Stimulated activated CD4-positive, alpha-beta T cell treated with anti-CD3 and anti-CD28 coated beads, Interleukin-15, amount 100 ng/mL, for 24 hours (primary cell): ENCODE results near the gene CPD.
"Not testable (repeated sequence)": the region's sequence is repeated elsewhere in the genome, so short reads cannot be mapped to it uniquely, and the experiment has no call there.

Experiments used
- DNase-seq: peaks from one replicate; pipeline ENCODE4 v3.0.0-alpha.2; 2020

CPD gene

DNA sequence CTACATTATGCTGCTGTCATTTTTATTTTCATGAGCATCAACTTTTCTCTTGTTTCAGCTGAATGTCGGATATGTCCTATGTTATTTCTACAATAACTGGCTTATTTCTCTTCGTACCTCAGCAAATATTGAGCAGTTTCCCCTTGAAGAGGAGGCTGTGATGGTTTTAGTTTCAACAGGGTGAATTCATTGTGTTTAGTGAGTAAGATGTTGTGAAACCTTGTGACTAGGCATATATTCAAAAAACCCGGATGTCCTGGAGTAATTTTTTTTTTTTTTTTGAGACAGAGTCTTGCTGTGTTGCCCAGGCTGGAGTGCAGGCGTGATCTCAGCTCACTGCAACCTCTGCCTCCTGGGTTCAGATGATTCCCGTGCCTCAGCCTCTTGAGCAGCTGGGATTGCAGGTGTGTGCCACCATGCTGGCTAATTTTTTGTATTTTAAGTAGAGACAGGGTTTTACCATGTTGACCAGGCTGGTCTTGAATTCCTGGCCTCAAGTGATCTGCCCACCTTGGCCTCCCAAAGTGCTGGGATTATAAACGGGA is 11.1 kb downstream of the CPD start:
- no peak for DNase-seq

DNA sequence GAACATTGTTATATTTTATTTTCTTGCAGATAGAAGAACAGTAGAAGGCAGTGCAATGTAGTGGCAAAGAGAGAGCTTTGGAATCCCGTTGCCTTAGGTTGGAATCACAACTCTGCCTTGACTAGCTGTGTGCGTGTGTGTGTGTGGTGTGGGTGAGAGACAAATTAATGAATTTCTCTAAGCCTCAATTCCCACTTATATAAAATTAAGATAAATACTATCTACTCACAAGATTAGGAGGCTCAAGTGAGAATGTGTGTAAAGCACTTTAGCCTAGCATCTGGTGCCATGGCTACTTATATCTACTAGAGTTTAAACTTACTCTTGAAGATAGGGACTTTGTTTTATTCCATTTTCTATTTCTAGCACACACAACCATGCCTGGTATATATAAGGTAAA is 12.8 kb downstream of the CPD start:
- DNase-seq: no peak

DNA sequence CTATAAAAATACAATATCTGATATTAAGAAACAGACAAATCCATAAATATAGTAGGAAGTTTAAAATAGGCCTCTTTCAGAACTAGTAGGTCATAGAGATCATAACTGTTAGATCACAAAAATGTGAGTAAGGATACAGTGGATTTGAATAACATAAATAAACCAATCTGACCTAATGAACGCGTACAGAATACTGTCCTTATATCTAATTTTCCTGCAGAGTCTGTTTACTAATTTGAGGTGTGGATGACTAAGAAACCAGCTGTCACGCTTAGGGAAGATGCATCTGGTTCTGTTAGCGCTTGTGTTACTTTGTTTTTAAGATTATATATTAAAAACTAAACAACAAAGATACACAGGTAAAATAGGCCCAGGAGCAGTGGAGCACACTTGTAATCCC is 14.8 kb downstream of the CPD start:
- DNase-seq: no peak

DNA sequence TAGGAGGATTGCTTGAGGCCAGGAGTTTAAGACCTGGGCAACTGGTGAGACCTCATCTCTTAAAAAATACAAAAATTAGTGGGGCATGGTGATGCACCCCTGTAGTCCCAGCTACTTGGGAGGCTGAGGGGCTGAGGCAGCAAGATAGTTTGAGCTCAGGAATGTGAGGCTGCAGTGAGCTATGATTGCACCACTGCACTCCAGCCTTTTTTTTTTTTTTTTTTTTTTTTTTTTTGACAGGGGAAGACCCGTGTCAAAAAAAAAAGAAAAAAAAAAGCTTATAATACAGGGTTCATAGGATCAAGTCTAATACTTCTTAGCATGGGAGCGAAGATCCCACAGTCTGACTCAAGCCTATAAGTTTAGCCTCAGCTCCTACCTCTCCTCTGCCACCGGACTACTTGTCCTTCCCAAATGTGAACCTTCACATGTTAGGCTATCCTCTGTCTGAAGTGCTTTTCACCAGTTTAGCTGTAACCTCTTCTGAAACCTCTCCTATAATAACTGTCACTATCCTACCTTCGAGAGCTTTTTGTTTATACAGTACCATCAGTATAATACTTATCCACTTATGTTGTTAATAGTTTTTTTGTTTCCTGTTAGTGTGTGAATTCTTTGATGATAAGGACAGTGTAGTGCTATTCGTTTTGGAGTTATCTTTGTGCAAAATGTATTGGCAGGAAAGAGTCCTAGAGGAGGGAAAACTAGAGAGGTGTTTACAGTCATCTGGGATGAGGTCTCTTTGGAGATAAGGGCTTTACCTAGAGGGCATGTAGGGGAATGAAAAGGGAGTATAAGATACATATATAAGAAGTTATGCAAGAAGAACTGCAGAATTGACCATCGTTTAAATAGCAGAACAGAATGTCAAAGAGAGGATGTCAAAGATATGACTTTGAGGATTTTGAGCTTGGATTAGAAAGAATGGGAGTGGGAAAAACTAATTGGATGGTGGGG is 15.5 kb downstream of the CPD start:
- DNase-seq: no peak

DNA sequence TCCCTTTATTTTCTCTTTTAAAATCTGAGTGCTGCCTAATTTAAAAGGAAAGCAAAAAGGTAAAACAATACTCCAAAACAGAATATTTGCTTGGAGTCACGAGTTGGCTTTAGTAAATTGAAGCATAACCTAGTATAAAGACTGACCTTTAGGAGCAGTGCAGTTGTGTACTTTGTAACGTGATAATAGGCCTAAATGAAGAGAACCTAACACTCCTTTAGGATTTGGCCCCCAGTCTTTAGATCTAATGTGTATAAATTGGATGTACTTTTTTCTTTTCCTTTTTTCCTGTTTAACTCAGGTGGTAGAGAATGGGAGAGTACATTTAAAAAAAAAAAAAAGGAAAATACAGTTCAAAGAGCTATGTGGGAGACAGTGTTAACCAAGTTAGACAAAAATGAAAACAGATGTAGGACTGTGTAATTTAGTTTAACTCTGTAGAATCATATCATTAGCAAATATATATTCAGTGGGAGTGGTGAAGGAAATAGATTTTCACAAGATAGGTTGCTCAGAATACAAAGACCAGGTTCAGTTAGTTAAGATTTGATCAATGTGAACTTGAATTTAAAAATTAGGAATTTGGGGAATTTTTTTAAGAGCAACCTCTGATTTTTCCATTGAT is 16.8 kb downstream of the CPD start:
- no peak for DNase-seq

DNA sequence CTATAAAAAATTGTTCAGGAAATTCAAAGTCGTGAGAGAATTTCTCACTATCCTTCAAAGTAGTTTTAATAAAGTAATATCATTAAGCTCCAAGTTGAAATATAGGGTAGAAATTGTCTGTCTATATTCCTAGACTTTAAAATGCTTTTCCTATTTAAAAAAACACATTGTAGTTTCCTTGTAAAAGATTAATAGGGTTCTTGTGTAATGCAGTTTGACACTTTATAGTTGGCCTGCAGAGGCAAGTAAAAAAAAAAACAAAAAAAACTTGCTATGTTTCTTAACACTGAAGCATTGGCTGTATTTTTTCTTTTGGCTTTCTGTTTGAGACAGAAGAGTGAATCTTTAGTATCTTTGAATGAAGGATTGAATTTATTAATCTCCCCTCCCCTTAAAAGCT is 17.4 kb downstream of the CPD start:
- DNase-seq: no peak

DNA sequence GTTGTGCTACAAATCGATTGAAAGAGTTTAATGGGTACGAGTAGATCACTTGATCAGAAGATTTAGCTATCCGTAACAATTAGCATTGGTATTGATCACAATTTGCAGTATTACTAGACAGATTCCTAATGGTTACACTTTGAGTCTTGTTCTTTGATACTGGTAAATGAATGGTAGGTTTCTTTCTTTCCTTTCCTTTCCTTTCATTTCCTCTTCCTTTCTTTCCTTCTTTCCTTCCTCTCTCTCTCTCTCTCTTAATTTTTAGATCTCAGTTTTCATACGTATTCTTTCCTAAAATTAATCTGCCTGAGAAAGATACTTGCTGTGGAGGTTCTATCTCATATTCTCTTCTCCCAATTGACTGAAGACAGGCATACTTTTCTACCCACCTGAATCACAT is 17.9 kb downstream of the CPD start:
- no peak for DNase-seq

DNA sequence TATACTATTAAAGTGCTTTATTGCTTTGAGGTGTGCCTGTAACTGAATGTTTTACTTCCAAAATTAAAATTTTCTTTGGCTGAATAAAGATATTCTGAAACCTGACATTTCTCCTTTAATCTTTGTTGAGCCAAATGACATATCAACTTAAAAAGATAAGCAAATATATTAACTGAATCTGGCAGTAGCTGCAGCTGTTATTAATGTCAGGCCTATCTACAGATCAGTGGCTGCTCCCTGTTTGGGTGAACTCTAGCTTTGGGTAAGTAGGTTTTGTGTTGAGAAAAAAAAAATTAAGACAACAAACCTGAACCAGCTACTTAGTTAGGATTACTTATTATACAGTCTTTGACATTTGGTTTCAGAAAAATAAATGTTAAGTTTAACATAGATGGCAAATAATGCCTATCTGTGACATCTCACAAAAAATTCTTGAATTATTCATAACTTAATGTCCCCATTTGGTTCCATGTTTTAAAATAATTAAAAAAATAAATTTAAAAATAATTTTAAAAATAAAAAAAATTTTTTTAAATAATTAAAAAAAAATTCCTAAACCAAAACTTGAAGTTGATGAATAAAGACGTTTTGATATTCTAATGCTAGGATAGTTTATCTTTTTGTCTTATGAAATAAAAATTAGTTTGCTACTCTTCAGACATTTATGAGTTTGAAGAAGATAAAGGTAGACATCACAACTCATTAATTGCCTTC is 19.8 kb downstream of the CPD start:
- DNase-seq: no peak

DNA sequence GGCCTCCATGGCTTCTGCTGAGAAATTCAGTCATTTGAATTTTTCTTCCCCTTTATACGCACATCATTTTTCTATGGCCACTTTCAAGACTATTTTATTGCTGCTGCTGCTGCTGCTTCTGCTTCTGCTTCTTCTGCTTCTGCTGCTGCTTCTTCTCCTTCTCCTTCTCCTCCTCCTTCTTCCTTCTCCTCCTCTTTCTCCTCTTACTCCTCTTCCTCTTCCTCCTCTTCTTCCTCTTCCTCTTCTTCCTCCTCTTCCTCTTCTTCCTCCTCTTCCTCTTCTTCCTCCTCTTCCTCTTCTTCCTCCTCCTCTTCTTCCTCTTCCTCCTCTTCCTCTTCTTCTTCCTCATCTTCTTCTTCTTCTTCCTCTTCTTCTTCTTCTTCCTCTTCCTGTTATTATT is 22.4 kb downstream of the CPD start:
- DNase-seq: no peak

DNA sequence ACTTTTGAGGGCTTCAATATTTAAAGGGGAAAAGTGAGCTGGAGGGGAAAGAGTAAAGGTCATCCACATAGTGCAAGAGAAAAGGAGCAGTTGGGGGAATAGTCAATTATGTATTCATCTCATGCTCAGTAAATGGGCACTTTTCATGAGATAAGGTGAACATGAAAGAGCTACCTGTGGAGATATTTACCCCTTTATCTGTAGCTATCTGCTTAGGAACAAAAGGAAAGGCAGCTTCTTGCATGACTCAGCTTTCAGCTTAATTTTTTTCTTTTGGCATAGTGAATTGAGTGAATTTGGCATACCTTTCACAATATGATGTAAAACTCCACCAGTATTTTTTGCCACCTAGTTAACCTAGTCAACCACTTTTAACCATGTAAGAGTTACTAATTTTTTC is 26.4 kb downstream of the CPD start:
- no peak for DNase-seq

DNA sequence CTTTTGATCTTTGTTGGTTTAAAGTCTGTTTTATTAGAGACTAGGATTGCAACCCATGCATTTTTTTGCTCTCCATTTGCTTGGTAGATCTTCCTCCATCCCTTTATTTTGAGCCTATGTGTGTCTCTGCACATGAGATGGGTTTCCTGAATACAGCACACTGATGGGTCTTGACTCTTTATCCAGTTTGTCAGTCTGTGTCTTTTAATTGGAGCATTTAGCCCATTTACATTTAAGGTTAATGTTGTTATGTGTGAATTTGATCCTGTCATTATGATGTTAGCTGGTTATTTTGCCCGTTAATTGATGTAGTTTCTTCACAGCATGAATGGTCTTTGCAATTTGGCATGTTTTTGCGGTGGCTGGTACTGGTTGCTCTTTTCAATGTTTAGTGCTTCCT is 31.9 kb downstream of the CPD start:
- not testable (repeated sequence) for DNase-seq

DNA sequence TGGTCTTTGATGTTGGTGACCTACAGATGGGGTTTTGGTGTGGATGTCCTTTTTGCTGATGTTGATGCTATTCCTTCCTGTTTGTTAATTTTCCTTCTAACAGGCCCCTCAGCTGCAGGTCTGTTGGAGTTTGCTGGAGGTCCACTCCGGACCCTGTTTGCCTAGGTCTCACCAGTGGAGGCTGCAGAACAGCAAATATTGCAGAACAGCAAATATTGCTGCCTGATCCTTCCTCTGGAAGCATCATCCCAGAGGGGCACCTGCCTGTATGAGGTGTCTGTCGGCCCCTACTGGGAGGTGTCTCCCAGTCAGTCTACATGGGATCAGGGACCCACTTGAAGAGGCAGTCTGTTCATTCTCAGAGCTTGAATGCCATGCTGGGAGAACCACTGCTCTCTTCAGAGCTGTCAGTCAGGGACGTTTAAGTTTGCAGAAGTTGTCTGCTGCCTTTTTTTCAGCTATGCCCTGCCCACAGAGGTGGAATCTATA is 33.3 kb downstream of the CPD start:
- DNase-seq: not testable (repeated sequence)

DNA sequence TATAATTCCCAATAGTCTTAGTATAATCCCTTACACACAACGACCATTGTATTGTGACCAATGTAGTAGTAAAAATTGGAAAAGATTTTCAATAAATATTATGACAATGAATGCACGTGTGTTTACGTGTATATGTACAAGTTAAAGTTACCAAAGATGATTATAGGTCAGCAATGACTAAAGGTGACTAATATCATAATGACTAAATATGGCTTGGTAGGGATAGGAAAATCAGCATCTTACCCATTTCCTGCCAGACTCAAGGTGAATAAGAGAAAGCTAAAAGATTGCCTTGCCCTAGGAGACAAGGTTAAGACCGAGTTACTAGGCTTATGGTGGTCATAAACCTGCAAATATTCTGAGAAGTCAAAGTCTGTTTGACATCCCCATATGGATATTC is 34.4 kb downstream of the CPD start:
- DNase-seq: no peak

DNA sequence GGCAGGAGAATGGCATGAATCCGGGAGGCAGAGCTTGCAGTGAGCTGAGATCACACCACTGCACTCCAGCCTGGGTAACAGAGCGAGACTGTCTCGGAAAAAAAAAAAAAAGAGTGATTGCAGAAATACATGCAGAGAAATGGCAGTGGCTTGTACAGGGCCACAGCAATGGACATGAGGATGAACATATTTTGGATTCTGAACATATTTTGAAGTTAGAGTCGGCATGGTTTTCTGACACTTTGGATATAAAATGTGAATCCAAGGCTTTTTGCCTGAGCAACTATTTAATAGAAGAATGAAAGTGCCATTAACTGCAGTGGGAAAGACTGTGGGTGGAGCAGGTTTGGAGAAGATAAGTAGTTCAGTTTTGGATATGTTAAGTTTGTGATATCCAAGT is 35.8 kb downstream of the CPD start:
- no peak for DNase-seq

DNA sequence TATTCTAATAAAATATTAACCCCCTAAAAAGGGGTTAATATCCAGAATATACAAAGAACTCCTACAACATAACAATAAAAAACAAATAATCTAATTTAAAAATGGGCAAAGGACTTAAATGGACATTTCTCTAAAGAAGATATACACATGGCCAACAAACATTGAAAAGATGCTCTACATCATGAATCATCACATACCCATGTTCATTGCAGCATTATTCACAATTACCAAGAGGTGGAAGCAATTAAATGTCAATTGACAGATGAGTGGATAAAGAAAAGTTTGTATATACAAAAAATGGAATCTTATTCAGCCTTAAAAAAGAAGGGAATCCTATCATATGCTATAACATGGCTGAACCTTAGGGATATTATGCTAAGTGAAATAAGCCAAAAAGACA is 36.8 kb downstream of the CPD start:
- DNase-seq: no peak

DNA sequence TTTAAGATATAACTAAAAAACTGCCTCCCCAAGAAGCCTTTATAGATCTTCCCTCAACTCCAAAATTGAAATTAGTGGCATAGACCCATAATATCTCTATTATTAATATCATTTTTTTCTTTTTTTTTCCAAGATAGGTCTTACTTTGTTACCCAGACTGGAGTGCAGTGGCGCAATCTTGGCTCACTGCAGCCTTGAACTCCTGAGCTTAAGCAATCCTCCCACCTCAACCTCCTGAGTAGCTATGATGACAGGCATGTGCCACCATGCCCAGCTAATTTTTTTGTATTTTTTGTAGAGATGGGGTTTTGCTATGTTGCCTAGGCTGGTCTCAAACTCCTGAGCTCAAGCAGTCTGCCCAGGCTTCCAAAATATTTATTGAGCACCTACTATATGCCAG is 39.3 kb downstream of the CPD start:
- DNase-seq: not testable (repeated sequence)

DNA sequence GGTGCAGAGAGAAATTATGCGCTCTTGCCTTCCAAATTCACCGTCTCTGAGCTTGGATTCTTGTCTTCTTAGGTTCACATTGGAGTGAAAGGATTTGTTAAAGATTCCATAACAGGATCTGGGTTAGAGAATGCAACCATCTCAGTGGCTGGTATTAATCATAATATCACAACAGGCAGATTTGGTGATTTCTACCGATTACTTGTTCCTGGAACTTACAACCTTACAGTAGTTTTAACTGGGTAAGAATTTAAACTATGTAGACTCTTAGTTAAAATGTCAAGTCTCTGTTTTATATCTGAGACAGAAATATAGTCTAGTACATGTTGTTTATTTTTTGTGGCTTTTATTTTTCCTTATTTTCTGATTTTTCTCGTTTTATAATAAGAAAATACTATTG is 42.9 kb downstream of the CPD start:
- DNase-seq: no peak

DNA sequence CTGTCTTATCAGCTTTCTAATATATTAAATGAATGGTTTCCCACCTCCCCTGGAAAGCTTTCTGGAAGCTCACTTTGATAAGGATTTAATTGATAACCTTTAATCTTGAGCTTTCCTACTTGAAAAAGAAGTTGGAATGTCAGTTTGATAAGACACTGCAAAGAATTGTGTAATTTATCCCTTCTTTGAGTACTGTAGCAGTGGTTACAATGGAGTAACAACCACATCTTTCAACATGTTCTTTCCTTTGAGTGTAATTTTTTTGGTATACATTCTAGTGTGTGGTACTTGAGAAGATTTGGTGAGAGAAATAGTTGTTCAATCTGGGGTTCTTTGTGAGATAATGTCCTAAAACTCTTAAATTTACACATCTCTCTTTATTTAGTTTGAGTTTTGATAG is 43.4 kb downstream of the CPD start:
- DNase-seq: no peak

DNA sequence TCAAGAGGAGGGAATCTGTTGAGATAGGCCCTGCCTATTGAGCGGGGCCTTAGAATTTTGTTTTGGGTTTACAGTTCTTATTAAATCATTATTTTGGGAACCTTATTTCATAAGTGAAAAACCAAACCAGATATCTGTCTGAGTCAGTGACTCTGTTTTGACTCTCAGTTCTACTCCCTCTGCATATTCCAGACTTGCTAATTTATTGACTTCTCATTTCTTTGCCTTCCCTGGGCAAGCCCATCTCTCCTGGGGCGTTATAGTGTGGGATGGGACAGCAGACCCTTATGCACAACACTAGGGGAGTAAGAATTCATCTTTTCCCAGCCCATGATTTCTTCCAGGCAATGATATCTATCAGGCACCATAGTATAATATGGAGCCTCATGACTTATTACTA is 45.7 kb downstream of the CPD start:
- no peak for DNase-seq

DNA sequence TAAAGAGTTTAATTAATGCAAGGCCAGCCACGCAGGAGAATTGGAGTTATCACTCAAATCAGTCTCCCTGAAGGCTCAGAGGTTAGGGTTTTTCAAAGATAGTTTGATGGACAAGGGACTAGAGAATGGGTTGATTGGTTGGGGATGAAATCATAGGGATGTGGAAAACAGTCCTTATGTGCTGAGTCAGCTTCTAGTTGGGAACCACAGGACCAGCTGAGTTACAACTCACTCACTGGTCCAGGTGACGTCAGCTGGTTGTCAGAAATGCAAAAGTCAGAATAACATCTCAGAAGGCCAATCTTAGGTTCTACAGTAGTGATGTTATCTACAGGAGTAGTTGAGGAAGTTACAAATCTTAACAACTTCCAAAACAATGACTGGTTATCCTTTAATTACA is 47.6 kb downstream of the CPD start:
- no peak for DNase-seq

DNA sequence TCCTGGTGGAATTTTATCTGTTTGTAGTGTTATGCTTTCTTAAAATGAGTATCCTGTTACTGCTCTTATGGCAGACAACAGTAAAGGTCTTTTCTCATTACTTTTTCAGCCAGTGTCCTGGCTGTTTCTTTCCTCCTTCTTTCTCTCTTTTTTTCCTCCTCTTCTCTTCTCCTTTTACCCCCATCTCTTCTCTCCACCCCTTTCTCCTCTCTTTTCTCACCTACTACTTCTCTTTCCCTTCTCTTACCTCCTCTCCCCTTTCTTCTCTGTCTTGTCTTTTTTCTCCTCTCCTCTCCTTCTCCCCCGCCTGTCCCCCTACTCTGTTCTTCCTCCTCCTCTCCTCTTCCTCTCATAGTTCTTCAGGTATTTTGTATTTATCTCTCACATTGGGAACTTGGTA is 48.9 kb downstream of the CPD start:
- DNase-seq: no peak

DNA sequence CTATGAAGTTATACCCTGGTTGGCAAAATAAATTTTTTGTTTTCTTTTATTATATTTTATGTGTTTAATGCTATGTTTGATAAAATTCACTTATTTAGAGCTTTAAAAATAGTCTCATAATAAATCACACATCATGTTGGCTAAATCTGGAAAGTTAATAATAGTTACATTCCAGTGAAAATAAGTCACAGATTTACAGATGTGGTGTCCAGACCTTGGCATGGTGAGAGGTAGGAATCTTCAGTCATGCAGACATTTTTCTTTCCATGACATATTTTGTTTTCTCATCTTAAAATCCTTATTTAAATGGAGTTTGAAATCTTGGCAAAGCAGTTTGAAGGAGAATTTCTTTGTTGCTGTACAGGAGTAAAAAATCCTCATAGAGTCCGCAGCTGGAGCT is 50.4 kb downstream of the CPD start:
- DNase-seq: no peak

DNA sequence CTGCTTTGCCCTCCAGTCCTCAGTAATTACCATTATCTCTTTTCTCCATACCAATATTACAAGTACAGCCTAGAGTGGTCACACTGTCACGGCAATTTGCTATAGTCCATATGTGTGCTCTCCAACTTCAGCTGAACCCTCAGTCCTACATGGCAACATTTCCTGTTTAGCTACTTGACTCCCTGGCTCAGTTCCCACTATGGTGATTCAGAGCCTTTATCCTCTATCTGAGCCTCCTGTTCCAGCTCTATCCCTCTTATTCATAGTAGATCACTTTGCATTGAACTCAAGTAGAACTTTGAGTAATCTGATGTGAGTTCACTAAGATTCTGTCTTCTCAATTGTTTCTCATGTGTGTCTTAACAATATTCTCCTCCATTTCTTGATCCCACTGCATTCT is 54.8 kb downstream of the CPD start:
- no peak for DNase-seq

DNA sequence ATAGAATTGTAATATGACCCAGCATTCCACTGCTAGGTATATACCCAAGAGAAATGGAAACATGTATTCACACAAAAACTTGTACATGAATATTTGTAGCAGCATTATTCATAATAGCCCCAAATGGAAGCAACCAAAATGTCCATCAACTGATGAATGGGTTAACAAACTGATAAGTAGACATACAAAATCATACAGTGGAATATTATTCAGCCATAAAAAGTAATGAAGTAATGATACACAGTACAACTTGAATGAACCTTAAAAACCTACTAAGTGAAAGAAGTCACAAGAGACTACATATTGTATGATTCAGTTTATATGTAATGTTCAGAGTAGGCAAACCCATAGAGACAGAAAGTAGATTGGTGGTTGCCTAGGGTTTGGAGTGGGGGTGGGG is 58.0 kb downstream of the CPD start:
- DNase-seq: no peak
